HCT116 (cell line): ENCODE data around the gene ITPK1. TPM values are rescaled to one million over a fixed set of nuclear protein-coding genes. Genes with fewer than 3 reads are reported as not detected.

Experiments used
- ATAC-seq: fragments of 200-7000 bp; cut with Tn5 transposase; 2 replicates; pipeline ENCODE4 v1.9.1; 2020; ENCODE audit warnings: mild to moderate bottlenecking, moderate library complexity
- BruUV-seq: library from RNA; stranded (reverse); fragments of 400-500 nt; replicated peaks from 2 replicates; lab custom pipeline; 2021; lab: Mats Ljungman, UMichigan
- CTCF ChIA-PET: fragments of 300-600 bp; sonication (Branson Sonifier 250); formaldehyde crosslinking; loops from one replicate; lab custom pipeline; 2021; ENCODE audit warnings: antibody characterized with exemption; lab: Charles Lee
- POLR2A ChIA-PET: fragments of 300-600, 350-600 bp; sonication (Branson Sonifier 250); formaldehyde crosslinking; loops from one replicate; lab custom pipeline; 2021; ENCODE audit warnings: antibody characterized with exemption; lab: Charles Lee
- RAD21 ChIA-PET, 2 experiments: fragments of 300-600 bp; sonication (Branson Sonifier 250); formaldehyde crosslinking; loops; one replicate each; lab custom pipeline; 2023; ENCODE audit warnings: low total read pairs in 2 of 2; ENCODE audit not compliant: uncharacterized antibody in 2 of 2, unreplicated experiment in 2 of 2, low non-redundant PET in 1 of 2; lab: Charles Lee
- DNase-seq: peaks from one replicate; pipeline ENCODE4 v3.0.0-alpha.2; 2010; ENCODE audit warnings: low read depth, low spot score
- H2AFZ ChIP-seq: fragments of 200-600 bp; shearing (Covaris generic), sonication (generic); 2 replicates; pipeline ENCODE4 v1.6.1; 2017; ENCODE audit warnings: low read depth, mixed run types, mixed read lengths, antibody characterized with exemption, low read length; ENCODE audit not compliant: poor library complexity, severe bottlenecking
- H3K27ac ChIP-seq: 2 replicates; pipeline ENCODE4 v1.5.1; 2012; ENCODE audit warnings: low read depth, low read length
- H3K27me3 ChIP-seq: fragments of 200-600 bp; sonication (generic); 2 replicates; pipeline ENCODE4 v1.6.1; 2016; ENCODE audit warnings: mixed run types, low read length, mixed read lengths; ENCODE audit not compliant: insufficient read depth
- H3K36me3 ChIP-seq, 2 experiments: fragments of 200-500 bp in 1 of 2; fragments of 200-600 bp in 1 of 2; sonication (Bioruptor generic) in 1 of 2; sonication (generic) in 1 of 2; 2 replicates each; pipeline versions ENCODE4 v1.5.1 to v1.6.1; 2014 to 2016; ENCODE audit warnings: low read length in 2 of 2, inconsistent platforms in 1 of 2, mixed read lengths in 1 of 2, mixed run types in 1 of 2; ENCODE audit not compliant: insufficient read depth in 2 of 2, control insufficient read depth in 1 of 2
- H3K4me1 ChIP-seq, 2 experiments: fragments of 200-600 bp in 1 of 2; sonication (generic) in 1 of 2; 2 replicates each; pipeline versions ENCODE4 v1.5.1 to v1.6.1; 2012 to 2017; ENCODE audit warnings: low read length in 2 of 2, inconsistent platforms in 1 of 2, mild to moderate bottlenecking in 1 of 2, mixed read lengths in 1 of 2, mixed run types in 1 of 2, moderate library complexity in 1 of 2; ENCODE audit not compliant: insufficient read depth in 2 of 2, control insufficient read depth in 1 of 2
- H3K4me2 ChIP-seq: fragments of 200-600 bp; sonication (generic); 2 replicates; pipeline ENCODE4 v1.6.1; 2017; ENCODE audit warnings: mixed run types, low read length, mixed read lengths
- H3K4me3 ChIP-seq, 2 experiments: fragments of 200-600 bp in 1 of 2; sonication (generic) in 1 of 2; replicated peaks in 1 of 2; 2 replicates each; pipeline ENCODE4 v1.5.1; 2011 to 2016; ENCODE audit warnings: low read length in 2 of 2, control low read depth in 1 of 2, low read depth in 1 of 2, mild to moderate bottlenecking in 1 of 2, mixed read lengths in 1 of 2, mixed run types in 1 of 2
- H3K79me2 ChIP-seq: fragments of 200-600 bp; sonication (generic); 2 replicates; pipeline ENCODE4 v1.6.1; 2017; ENCODE audit warnings: mild to moderate bottlenecking, mixed run types, low read length, moderate library complexity, mixed read lengths; ENCODE audit not compliant: insufficient read depth
- H3K9ac ChIP-seq: fragments of 200-600 bp; sonication (generic); 2 replicates; pipeline ENCODE4 v1.6.1; 2016; ENCODE audit warnings: low read length, mixed read lengths
- H3K9me2 ChIP-seq: fragments of 200-600 bp; sonication (generic), shearing (Covaris generic); 2 replicates; pipeline ENCODE4 v1.6.1; 2017; ENCODE audit warnings: mixed run types, mild to moderate bottlenecking, moderate library complexity; ENCODE audit not compliant: insufficient read depth
- H3K9me3 ChIP-seq, 2 experiments: fragments of 200-500 bp in 1 of 2; fragments of 200-600 bp in 1 of 2; sonication (Bioruptor generic) in 1 of 2; sonication (generic) in 1 of 2; 2 replicates each; pipeline ENCODE4 v1.6.1; 2014 to 2017; ENCODE audit warnings: low read length in 2 of 2, mixed read lengths in 2 of 2, inconsistent platforms in 1 of 2, low read depth in 1 of 2, mild to moderate bottlenecking in 1 of 2, mixed run types in 1 of 2, moderate library complexity in 1 of 2; ENCODE audit not compliant: control insufficient read depth in 1 of 2, insufficient read depth in 1 of 2
- H4K20me1 ChIP-seq: fragments of 200-600 bp; sonication (generic), shearing (Covaris generic); 2 replicates; pipeline ENCODE4 v1.6.1; 2017; ENCODE audit warnings: mixed run types, mild to moderate bottlenecking, moderate library complexity; ENCODE audit not compliant: insufficient read depth
- CBX3 ChIP-seq: IDR thresholded peaks from 2 replicates; pipeline ENCODE4 v1.6.1; 2012; ENCODE audit warnings: low read depth
- CEBPB ChIP-seq: IDR thresholded peaks from 2 replicates; pipeline ENCODE4 v1.6.1; 2012; ENCODE audit warnings: low read depth
- CTCF ChIP-seq, 3 experiments: fragments of 200-600 bp in 1 of 3; sonication (generic) in 1 of 3; IDR thresholded peaks in 2 of 3; conservative IDR thresholded peaks in 1 of 3; 2 replicates each; pipeline ENCODE4 v1.5.1; 2012 to 2017; ENCODE audit warnings: low read depth in 2 of 3, low read length in 2 of 3, antibody characterized with exemption in 1 of 3, borderline replicate concordance in 1 of 3, control low read depth in 1 of 3, mild to moderate bottlenecking in 1 of 3, mixed read lengths in 1 of 3, mixed run types in 1 of 3, moderate library complexity in 1 of 3; ENCODE audit not compliant: insufficient read depth in 1 of 3
- ELF1 ChIP-seq: IDR thresholded peaks from 2 replicates; pipeline ENCODE4 v1.6.1; 2012; ENCODE audit warnings: low read depth, borderline replicate concordance
- EZH2phosphoT487 ChIP-seq: fragments of 200-600 bp; IDR thresholded peaks from 2 replicates; pipeline ENCODE4 v1.6.1; 2018; ENCODE audit warnings: antibody characterized with exemption, borderline replicate concordance
- JUND ChIP-seq: IDR thresholded peaks from 2 replicates; pipeline ENCODE4 v1.6.1; 2012
- MAX ChIP-seq: IDR thresholded peaks from 2 replicates; pipeline ENCODE4 v1.6.1; 2012
- POLR2AphosphoS5 ChIP-seq: IDR thresholded peaks from 2 replicates; pipeline ENCODE4 v1.6.1; 2011; ENCODE audit warnings: mild to moderate bottlenecking, low read depth, low read length, moderate library complexity
- RAD21 ChIP-seq: IDR thresholded peaks from 2 replicates; pipeline ENCODE4 v1.6.1; 2012; ENCODE audit warnings: low read depth, mild to moderate bottlenecking
- REST ChIP-seq: IDR thresholded peaks from 2 replicates; pipeline ENCODE4 v1.6.1; 2012; ENCODE audit warnings: low read depth
- SIN3A ChIP-seq: IDR thresholded peaks from 2 replicates; pipeline ENCODE4 v1.6.1; 2012; ENCODE audit warnings: low read depth
- SP1 ChIP-seq: IDR thresholded peaks from 2 replicates; pipeline ENCODE4 v1.6.1; 2012; ENCODE audit warnings: low read depth
- SRF ChIP-seq: IDR thresholded peaks from 2 replicates; pipeline ENCODE4 v1.6.1; 2012; ENCODE audit warnings: low read depth
- TCF7L2 ChIP-seq: IDR thresholded peaks from 2 replicates; pipeline ENCODE4 v1.7.0; 2011; ENCODE audit warnings: borderline replicate concordance, inconsistent platforms; ENCODE audit not compliant: insufficient read depth, insufficient read length; ENCODE audit errors: extremely low read depth
- YY1 ChIP-seq: IDR thresholded peaks from 2 replicates; pipeline ENCODE4 v1.6.1; 2011; ENCODE audit warnings: low read length, low read depth, moderate library complexity, mild to moderate bottlenecking; ENCODE audit not compliant: insufficient replicate concordance; ENCODE audit errors: extremely low read depth
- ZBTB33 ChIP-seq: IDR thresholded peaks from 2 replicates; pipeline ENCODE4 v1.6.1; 2011; ENCODE audit warnings: mild to moderate bottlenecking, low read length, moderate library complexity; ENCODE audit not compliant: insufficient replicate concordance; ENCODE audit errors: extremely low read depth
- ZFX ChIP-seq: fragments of 450-650 bp; IDR thresholded peaks from 2 replicates; pipeline ENCODE4 v1.6.1; 2017
- ZNF274 ChIP-seq: fragments of 200-500 bp; sonication (Bioruptor generic); IDR thresholded peaks from 2 replicates; pipeline ENCODE4 v1.6.1; 2014; ENCODE audit warnings: mild to moderate bottlenecking, low read depth, low read length, inconsistent platforms
- intact Hi-C: fragments of 100-400 bp; cut with micrococcal nuclease; formaldehyde crosslinking; loops from 2 replicates; pipeline ENCODE4 v1.10.0; 2022
- total RNA-seq: library from RNA; stranded (reverse); gene quantifications from one replicate; pipeline ENCODE4 v1.2.1, GENCODE V29; 2021; ENCODE audit not compliant: unreplicated experiment

Gene ITPK1
- total RNA-seq, 1 experiment from 2014 or later = 70.2 TPM

GRCh38 chr14:92961567-92961855, 154.2 kb downstream of the ITPK1 start:
- H2AFZ ChIP-seq = no peak overlapping the region
- H3K4me1 ChIP-seq = peaks cover 13 to 45% of the 10 kb centered on the region in 2 experiments
- peak overlapping the region; percentile 76 for H3K4me2 ChIP-seq
- no peaks in the 10 kb centered on the region for H3K27me3 ChIP-seq
- POLR2A ChIA-PET = no interaction called here
- CTCF ChIA-PET = interaction anchor here (1.5 kb wide), 1 partner anchor 9 kb away, joined by 5 read pairs; no protein-coding TSS in a partner anchor
- ATAC-seq = peak; percentile 69; the same call in 1 of the 2 replicates
- RAD21 ChIA-PET = no interaction called here
- intact Hi-C loops = no loop called here
- no peaks in the 10 kb centered on the region for H3K9me2 ChIP-seq
- H3K36me3 ChIP-seq = peaks cover 0 to 5% of the 10 kb centered on the region in 2 experiments; a peak in 2 of 4 replicates
- no peak for DNase-seq
- BruUV-seq = no TSS peak
- no peak overlapping the region for H3K27ac ChIP-seq
- peak overlapping the region; percentile 46 for H3K9ac ChIP-seq
- TF ChIP-seq RAD21 (no peak), ZNF274 (no peak), ZFX (no peak), YY1 (no peak), SIN3A (no peak), ELF1 (no peak), CEBPB (no peak), SP1 (no peak), MAX (no peak), EZH2phosphoT487 (no peak), CTCF (IDR thresholded peaks at IDR 0.05 in 2 of 3, conservative IDR thresholded peaks at IDR 0.05 in 1 of 3; ENCODE audit: borderline replicate concordance in 1 of 3, insufficient read depth in 1 of 3, low read depth in 2 of 3, low read length in 2 of 3) (no peak), ZBTB33 (no peak), SRF (no peak), CBX3 (no peak), POLR2AphosphoS5 (no peak), REST (no peak), JUND (no peak), TCF7L2 (no peak)
- H3K79me2 ChIP-seq = peaks cover 4% of the 10 kb centered on the region; the same call in 1 of the 2 replicates
- no peaks in the 10 kb centered on the region for H3K9me3 ChIP-seq
- no peaks in the 10 kb centered on the region for H4K20me1 ChIP-seq
- peak overlapping the region in 1 of 2 experiments; percentile 22; a peak in 1 of 4 replicates for H3K4me3 ChIP-seq
